Cardiac muscle cell (in vitro differentiated cells and primary cell): ENCODE data around the gene VWA3B. TPM values are rescaled to one million over a fixed set of nuclear protein-coding genes. Genes with fewer than 3 reads are reported as not detected.
"Not testable (repeated sequence)": the region's sequence is repeated elsewhere in the genome, so short reads cannot be mapped to it uniquely, and the experiment has no call there.

Experiments
- DNase-seq, 2 donors: peaks; one replicate each; pipeline versions ENCODE4 v3.0.0 to v3.0.0-alpha.2; 2010 to 2017; ENCODE audit warnings: low read depth in 1 of 2, low spot score in 1 of 2
- H3K27ac ChIP-seq: fragments of 200-600 bp; sonication (generic); 2 replicates; pipeline ENCODE4 v1.5.1; 2016
- H3K27me3 ChIP-seq: fragments of 200-600 bp; sonication (generic); 2 replicates; pipeline ENCODE4 v1.6.0; 2016; ENCODE audit warnings: control low read depth
- H3K36me3 ChIP-seq: fragments of 200-600 bp; sonication (generic); 2 replicates; pipeline ENCODE4 v1.5.1; 2016; ENCODE audit warnings: control low read depth
- H3K4me1 ChIP-seq: fragments of 200-600 bp; sonication (generic); 2 replicates; pipeline ENCODE4 v1.8.1; 2017; ENCODE audit warnings: low read depth, mild to moderate bottlenecking, mixed run types
- H3K4me3 ChIP-seq: fragments of 200-600 bp; sonication (generic); 2 replicates; pipeline ENCODE4 v1.5.1; 2016; ENCODE audit warnings: mild to moderate bottlenecking
- H3K9me3 ChIP-seq: fragments of 200-600 bp; sonication (generic); 2 replicates; pipeline ENCODE4 v1.5.1; 2017; ENCODE audit warnings: low read depth, mild to moderate bottlenecking, control low read depth
- polyA plus RNA-seq: library from polyadenylated mRNA; unstranded; fragments of >200 nt; fragmentation: Nextera tagmentation; extraction: Ambion mirVana; gene quantifications from 2 replicates; pipeline ENCODE4 v1.2.1, GENCODE V29; 2016
- total RNA-seq: library from RNA; depleted of rRNA; stranded (reverse); fragments of >200 nt; gene quantifications from 2 replicates; pipeline ENCODE4 v1.2.3, GENCODE V29; 2016
- TF ChIP-seq, protein P1 (sequence below): IDR thresholded peaks from 2 replicates; pipeline ENCODE4 v1.5.1; 2012; ENCODE audit warnings: low read depth, mild to moderate bottlenecking, low read length

The VWA3B gene
- total and polyA plus RNA-seq, 2 experiments from 2014 or later, result 0.09 TPM; not detected in 1

DNA sequence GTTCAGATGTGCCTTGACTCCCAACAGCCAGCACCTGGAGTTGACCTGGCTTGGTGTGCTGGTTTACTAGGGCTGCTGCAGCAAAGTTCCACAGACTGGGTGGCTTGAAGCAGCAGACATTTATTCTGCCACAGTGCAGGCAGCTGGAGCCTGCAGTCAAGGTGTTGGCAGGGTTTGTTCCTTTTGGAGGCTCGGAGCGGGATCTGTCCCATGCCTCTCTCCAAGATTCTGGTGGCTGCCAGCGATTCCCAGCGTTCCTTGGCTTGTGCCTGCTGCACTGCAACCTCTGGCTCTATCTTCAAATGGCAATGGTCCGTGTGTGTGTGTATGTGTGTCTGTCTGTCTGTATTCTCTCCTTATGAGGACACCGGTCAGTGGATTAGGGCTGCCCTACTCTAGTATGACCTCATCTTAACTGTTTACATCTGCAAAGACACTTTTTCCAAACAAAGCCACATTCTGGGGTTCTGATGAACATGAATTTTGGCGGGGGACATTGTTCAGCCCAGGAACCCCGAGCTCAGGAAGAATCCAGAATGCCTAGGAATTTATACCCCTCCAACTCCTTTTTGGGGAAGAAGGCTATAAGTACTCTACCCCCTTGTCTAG is 46.5 kb upstream of the VWA3B start:
- H3K36me3 ChIP-seq, result no peaks in the 10 kb centered on the region
- no peak overlapping the region for H3K27ac ChIP-seq
- peaks cover 9% of the 10 kb centered on the region for H3K4me1 ChIP-seq
- H3K27me3 ChIP-seq, result no peaks in the 10 kb centered on the region
- H3K4me3 ChIP-seq, result no peak overlapping the region
- DNase-seq, result no peak
- no peaks in the 10 kb centered on the region for H3K9me3 ChIP-seq
- TF ChIP-seq, protein P1, sequence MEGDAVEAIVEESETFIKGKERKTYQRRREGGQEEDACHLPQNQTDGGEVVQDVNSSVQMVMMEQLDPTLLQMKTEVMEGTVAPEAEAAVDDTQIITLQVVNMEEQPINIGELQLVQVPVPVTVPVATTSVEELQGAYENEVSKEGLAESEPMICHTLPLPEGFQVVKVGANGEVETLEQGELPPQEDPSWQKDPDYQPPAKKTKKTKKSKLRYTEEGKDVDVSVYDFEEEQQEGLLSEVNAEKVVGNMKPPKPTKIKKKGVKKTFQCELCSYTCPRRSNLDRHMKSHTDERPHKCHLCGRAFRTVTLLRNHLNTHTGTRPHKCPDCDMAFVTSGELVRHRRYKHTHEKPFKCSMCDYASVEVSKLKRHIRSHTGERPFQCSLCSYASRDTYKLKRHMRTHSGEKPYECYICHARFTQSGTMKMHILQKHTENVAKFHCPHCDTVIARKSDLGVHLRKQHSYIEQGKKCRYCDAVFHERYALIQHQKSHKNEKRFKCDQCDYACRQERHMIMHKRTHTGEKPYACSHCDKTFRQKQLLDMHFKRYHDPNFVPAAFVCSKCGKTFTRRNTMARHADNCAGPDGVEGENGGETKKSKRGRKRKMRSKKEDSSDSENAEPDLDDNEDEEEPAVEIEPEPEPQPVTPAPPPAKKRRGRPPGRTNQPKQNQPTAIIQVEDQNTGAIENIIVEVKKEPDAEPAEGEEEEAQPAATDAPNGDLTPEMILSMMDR, result no peak

DNA sequence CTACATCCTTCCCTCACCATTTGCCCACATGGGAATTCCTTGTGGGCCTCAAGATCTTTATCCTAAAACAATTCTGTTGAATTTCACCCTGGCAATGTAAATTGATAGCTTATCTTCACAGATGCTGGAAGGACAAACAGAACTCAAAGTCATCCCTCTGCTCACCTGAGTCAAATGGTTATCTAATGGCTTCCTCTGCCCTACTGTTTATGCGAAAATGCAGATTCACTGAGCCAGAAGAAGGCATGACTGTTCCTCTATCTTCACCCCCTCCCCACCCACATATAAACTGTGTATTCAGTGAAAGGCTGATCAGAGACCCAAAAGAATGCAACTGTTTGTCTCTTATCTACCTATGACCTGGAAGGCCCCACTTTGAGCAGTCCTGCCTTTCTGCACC is 43.9 kb upstream of the VWA3B start:
- TF ChIP-seq, protein P1, result no peak
- Histone ChIP-seq H3K27me3 (no peaks in the 10 kb centered on the region), H3K9me3 (no peaks in the 10 kb centered on the region), H3K27ac (no peak overlapping the region), H3K36me3 (no peaks in the 10 kb centered on the region), H3K4me1 (no peaks in the 10 kb centered on the region), H3K4me3 (no peak overlapping the region)
- DNase-seq, result no peak

DNA sequence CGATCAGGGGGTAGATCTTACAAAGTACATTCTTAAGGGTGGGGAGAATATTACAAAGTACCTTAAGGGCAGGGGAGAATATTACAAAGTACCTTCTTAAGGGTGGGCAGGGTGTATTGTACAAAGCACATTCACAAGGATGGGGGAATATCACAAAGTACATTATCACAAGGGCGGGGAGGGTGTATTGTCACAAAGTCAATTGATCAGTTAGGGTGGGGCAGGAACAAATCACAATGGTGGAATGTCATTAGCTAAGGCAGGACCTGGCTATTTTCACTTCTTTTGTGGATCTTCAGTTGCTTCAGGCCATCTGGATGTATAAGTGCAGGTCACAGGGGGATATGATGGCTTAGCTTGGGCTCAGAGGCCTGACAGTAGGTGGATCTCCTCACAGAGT is 42.2 kb upstream of the VWA3B start:
- not testable (repeated sequence) for DNase-seq, H3K9me3 ChIP-seq, H3K27me3 ChIP-seq, H3K4me3 ChIP-seq, H3K4me1 ChIP-seq, H3K36me3 ChIP-seq, H3K27ac ChIP-seq

DNA sequence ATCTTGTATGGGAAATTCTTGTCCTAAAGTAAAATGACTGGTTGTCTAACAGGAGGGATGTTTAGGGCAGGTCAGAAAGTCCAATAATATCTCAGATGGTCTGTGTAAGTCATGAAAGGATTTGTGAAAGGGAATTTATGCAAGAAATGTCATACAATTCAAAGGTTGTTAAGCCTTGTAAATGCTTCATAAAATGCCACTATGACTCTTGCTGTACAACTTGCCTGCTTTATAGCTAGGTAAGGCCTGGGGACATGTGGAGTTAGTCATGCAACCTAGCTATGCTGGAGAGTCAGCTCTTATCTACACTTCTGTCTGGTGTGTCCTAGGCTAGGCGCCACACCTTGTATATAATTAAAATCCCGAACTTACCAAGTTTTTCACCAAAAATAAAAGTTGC is 36.9 kb upstream of the VWA3B start:
- TF ChIP-seq, protein P1, result no peak
- Histone ChIP-seq H3K27me3 (no peaks in the 10 kb centered on the region), H3K27ac (no peak overlapping the region), H3K9me3 (no peaks in the 10 kb centered on the region), H3K4me1 (no peaks in the 10 kb centered on the region), H3K36me3 (no peaks in the 10 kb centered on the region), H3K4me3 (no peak overlapping the region)
- no peak for DNase-seq

DNA sequence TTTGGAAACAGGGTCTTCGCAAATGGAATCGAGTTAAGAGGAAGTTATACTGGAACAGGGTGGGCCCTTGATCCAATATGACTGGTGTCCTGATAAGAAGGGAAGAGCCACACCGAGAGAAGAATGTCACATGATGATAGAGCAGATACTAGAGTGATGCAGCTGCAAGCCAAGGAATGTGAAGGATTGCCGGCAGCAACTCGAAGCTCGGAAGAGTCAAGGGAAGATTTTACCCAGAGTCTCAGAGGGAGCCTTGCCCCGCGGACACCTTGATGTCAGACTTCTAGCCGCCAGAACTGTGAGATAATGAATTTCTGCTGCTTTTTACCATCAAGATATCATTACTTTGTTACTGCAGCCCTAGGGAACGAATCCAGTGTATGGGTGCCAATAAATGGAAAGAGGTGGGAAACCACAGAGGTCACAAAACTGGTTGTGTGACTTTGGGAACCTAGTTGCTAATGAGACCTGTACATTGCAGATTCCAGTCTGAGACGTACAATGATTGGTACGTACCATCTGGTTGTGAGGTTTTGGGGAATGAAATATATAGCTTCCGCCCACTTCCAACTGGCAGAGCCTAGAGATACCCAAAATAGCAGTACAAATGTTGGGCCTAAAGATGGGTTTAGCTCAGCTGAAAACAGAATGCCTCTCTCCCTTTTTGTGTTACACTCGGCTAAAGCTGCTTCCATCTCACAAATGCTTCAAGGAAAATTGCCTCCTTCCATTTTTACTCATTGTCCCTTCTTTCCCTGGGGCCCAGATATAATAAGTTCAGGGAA is 28.6 kb upstream of the VWA3B start:
- Histone ChIP-seq H3K36me3 (no peaks in the 10 kb centered on the region), H3K27me3 (no peaks in the 10 kb centered on the region), H3K9me3 (no peaks in the 10 kb centered on the region), H3K4me3 (no peak overlapping the region), H3K27ac (no peak overlapping the region), H3K4me1 (no peaks in the 10 kb centered on the region)
- DNase-seq, result no peak
- TF ChIP-seq, protein P1, result no peak

DNA sequence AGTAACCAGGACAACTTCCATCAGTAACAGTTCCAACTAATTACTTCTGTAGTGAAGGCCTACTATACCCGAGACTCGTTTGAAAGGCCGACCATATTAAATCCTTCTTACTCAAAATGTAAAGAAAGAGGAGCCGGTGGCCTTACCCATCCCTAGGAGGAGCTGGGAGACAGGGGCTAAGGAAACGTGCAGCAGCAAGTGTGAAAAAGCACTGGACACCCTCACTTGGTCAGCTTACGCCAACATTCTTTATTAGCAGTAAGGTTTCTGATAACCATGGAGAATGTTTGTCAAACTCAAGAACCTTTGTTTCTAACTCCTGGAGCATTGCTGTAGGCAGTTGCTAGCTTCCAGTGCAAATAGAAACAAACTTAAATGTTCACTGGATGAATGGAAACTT is 26.7 kb upstream of the VWA3B start:
- H3K4me1 ChIP-seq, result no peaks in the 10 kb centered on the region
- TF ChIP-seq, protein P1, result no peak
- H3K9me3 ChIP-seq, result no peaks in the 10 kb centered on the region

More for the DNA sequence above, 26.7 kb upstream of the VWA3B start:
- H3K27me3 ChIP-seq, result no peaks in the 10 kb centered on the region
- no peak overlapping the region for H3K27ac ChIP-seq
- no peak overlapping the region for H3K4me3 ChIP-seq
- no peak for DNase-seq
- H3K36me3 ChIP-seq, result no peaks in the 10 kb centered on the region
